GM18867 (cell line): ENCODE measurements around the gene CPXM2.

ENCODE experiments used
- ATAC-seq: cut with Tn5 transposase; IDR thresholded peaks from one replicate; pipeline ENCODE4 v1.9.1; 2021; ENCODE audit warnings: mild to moderate bottlenecking, moderate library complexity; ENCODE audit not compliant: unreplicated experiment

The CPXM2 gene

DNA sequence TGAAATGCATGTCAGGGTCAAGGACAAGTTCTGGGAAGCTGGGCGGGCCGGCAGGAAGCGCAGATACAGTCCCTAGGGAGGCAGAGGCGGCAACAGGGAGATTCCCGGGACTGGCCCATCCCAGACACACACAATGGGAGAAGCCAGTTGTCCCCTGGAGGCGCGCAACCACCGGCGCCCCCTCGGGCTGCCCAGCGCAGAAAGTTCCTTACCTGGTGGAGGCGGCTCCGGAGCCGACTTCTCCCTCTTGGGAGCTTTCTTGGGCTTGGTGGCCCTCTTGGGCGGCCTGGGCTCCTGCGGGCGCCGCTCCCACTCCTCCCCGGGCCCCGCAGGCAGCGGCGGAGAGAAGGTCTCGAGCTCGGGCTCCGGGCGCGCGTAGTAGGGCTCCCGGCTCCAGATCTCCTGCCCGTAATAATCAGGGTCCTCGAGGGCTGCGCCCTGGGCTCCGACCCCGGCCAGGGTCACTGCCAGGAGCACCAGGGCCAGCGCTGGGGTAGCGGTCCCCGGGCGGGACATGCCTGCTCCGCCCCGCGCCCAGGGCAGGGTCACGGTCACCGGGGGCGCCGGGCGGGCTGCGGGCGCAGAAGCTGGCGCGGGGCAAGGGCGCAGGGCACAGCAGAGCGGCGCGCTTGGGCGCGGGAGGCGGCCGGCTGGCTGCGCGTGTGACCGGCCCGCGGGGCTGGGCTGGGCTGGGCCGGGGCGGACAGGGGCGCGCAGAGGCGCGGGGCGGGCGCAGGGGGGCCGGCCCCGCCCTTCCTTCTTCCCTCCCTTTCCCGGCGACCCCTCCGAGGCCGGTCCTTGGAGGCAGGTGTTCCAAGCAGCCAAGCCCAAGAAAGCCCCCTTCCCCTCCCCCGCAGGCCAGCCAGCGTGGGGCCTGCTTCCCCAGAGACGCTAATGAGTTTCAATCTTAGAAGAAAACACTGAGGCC, at the start of gene CPXM2:
TSS of gene CPXM2 (minus strand) at position 664 of the 928 bp plus-strand sequence. CDS start at position 516, 148 bp downstream.
- no peak for ATAC-seq

DNA sequence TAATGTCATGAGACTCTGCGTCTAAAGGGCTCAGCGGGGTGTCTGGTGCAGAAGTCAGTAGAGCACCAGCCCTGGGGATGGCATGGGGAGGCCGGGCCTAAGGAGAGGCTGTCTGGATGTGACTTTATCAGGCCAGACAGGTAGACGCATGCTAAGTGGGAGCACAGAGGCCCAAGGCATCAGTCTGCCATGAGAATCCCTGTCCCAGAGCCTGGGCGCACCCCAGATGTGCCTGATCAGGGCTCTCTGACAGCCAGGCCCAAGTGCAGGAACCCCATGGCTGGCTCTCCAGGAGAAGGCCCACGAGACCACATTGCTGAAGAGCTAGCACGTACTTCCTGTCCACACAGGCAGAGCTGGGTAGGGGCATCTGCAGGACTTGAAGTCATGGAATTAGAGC, 48.0 kb upstream of the CPXM2 start:
- no peak for ATAC-seq

DNA sequence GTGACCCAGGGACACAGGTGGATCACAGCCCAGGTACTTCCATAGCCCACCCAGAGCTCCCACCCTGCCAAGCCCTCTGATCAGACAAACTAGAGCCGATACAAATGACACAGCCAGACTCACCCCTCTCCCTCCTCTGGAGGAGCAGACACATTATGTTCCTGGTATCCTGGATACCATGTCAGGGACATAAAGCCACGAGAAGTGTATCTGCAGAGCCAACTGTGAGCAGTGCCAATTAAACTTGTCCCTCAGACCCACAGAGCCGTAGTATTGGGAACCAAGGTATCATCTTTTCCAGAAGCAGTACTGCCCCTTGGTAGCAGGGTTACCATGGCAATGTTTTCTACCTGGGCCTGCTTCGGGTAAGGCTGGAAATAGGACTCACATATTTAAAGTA, 47.3 kb upstream of the CPXM2 start:
- no peak for ATAC-seq

DNA sequence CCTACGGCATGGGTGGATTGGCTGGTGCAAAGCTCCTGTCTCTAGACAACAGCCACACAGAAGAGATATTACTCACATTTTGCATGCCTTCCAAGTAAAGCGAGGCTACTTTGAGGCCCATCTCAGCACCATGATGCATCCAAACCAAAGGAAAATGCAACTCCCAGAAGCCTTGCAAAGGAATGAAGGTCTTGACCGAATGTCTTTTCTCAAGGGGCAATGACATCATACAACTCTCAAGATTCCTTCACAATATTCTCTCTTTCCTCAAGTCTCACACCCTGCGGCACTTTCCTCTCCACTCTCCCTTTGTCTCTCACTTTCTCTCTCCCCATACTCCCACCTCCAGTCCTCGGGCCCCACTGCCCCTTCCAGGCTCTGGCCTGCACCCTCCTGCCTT, 44.8 kb upstream of the CPXM2 start:
- ATAC-seq = no peak

DNA sequence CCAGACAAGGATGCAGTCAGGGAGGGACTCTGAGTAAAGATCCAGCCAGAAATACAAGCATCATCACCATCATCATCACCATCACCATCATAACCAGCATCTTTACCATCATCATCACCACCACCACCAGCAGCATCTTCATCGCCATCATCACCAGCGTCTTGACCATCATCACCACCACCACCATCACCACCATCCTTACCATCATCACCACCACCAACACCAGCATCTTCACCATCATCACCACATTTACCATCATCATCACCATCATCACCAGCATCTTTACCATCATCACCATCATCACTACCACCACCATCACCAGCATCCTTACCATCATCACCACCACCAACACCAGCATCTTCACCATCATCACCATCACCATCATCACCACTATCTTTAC, 44.1 kb upstream of the CPXM2 start:
- no peak for ATAC-seq

DNA sequence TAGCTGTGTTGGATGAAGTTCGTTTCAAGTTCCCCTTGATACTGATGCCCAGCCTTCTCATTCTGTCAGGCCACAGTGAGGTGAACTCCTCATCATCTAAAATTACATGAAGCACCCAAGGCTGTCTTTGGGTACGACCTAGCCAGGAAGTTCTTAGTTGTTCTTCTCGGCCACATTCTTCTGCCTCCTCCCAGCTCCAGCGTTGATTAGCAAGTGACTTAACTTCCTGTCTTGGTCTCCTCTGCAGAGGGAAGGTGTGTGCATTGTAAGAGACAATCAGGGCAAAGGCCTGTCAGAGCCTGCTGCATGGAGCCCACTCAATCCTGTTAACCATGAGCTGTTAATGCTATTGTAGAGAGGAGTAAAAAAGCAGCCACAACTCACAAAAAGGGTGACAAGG, 43.2 kb upstream of the CPXM2 start:
- ATAC-seq = no peak

DNA sequence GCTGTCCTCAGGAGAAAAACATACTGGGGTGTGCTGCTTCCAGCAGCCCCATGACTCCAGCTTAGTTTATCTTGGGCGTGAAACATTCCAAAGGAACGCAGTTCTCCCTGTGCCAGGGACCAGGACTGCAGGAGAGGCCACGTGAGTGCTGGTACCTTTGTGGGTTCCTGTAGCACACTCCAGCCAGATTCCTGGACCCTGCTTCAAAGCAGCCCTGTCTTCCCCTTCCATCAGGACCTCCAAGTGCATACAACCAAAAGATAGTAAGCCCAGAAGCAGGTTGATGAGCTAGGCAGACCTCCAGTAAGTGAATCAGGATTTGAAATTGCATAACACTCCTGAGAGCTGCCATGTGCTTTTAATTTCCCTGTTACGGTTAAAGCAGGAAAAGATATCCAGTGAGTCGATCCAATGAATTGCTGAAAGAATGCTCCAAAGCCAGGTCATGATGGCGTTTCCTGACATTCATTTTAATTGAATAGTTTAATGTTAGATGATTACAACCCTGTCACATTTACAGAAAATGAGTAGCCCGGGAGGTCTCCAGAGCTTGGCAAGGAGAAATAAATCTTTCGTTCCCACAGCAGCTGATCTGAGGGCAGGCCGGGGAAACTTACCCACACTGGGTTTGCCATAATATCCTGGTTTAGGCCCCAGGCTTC, 38.9 kb upstream of the CPXM2 start:
- ATAC-seq = no peak

DNA sequence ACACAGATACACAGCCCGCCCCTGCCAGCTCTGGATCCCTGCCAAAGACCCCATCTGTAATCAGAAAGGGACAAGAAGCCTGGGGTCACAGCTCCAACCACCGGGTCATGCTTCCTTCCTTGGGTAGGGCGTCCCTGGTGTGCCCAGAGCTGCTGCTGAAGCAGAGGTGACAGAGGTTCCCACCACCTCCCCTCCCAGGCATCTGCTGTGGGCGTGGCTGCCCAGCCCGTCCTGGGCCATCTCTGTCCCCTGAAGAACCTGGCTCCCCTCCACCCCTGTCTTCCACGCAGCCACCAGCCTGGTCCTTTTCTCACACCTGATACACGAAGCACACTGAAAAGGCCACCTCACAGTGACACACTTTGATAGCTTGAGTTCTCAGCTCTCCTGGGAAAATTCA, 38.2 kb upstream of the CPXM2 start:
- ATAC-seq = no peak

DNA sequence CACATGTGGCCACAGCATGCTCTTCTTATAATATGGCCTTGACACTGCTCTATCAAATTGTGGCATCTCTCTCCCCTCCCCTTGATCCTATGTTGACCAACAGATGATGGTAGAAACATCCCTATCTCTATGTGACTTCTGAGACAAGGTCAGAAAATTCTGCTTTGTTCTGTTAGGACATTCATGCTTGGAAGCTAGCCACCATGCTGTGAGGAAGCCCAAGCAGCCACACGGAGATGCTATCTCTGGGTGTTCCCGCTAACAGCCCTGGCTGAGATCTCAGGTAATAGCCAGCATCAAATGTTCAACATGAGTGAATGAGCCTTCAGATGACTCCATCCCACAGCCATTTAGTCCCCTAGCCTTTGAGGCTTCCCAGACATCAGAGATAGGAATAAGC, 36.8 kb upstream of the CPXM2 start:
- no peak for ATAC-seq

DNA sequence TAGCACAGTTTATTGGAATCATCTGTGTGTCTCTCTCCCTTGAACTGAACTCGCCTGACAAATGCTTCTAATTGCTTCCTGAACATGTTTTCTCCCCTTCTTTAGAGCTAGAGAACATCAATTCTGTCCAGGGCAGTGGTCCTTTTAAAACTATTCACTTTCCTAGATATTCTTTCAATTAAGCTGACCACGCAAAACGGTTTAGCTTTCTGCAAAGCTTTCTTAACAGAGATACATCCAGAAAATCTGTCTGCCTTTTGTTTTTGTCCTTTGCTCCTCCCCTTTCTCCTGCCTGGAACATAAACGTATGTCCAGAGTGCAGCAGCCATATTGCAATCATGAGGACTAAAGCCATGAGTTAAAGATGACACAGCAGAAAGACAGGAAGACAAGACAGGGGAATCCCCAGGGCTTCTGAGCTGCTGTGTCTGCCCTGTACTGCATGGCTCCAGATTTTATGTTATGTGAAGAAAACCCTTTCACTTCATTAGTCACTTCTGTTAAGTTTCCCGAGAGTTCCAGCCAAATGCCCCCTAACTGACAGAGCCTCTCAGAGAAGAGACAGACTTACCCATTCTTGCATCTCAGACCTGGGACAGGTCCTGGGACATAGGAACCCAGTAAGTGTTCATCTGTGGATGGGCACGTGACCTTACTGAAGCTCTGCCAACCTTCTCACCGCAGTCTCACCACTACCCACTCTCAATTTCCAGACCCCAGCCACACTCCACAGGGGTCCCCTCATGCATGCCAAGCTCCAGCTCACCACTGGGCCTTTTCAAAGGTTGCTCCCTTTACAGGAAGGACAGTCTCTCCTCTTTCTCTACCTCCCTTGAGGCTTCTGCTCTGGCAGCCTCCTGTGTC, 35.0 kb upstream of the CPXM2 start:
- ATAC-seq = no peak

DNA sequence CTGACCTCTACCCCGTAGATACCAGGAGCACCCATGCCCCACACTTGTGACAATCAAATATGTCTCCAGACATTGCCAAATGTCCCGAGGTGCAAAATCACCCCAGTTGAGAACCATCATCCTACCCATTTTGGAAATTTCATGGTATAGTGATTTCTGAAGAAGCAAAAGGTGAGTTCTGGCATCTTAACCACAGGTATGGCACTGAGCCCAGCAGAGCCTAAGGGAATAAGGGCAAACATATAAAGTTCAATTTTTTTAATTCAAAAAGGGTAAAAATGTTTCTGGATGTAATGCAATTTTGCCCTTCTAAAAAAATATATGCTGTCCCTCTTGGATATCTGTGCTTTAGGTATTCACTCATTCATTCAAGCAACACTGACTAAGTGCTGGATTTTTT, 30.5 kb upstream of the CPXM2 start:
- no peak for ATAC-seq

DNA sequence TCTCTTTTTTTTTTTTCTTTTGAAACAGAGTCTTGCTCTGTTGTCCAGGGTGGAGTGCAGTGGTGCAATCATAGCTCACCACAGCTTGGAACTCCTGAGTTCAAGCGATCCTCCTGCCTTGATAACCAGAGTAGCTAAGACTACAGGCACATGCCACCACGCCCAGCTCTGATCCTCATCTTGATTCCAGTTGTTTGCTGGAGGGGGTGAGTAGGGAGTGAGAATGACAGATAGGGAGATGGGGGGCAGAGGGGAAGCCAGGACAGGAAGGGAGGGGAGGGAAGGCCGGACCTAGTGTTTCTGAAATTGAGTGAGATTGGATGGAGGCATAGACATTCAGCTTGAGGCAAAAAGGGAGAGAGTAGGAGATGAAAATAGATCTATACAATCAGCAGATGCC, 25.2 kb upstream of the CPXM2 start:
- no peak for ATAC-seq

DNA sequence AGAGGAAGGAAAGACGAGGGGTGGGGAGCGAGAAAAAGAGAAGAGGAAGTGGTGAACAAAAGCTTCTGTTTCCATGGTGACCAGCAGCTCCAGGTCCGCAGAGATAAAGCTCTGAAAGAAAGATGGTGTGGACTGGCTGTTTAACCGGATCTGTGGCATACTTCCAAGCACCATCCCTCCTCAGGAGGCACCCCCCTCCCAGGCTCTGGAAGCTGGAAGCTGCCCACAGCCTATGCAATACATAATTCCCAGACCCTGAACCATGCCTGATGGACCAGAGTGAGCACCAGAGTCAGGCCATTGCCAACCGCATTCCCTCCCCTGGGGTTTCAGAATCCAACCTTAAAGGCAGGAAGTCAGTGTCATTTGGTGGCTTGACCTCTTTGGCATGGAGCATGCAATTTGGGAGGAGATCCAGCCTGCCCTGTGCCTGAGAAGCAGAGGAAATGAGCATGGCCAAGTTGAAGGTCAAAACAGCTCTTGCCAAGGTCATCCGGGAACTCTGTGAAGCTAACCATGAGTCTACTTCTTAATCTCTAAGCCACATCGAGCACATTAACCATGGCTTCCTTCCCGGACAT, 22.2 kb upstream of the CPXM2 start:
- no peak for ATAC-seq

DNA sequence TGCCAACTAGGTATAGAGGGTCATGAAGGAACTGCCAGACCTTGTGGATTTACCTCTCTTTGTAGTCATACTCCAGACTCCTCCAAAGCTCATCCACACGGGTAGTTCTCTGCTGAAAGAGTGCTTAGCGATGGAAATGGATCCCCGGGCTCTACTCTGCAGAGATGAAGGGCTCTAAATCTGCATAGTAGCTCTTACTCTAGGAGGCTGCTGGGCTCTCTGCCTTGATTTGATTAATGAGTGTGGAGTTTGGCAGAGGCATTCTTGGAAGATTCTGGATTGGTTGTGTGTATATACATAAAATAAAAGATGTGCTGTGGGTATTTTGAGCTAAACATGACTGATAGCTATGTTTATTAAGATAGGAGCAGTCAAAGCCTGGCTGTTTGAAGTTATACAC, 21.3 kb upstream of the CPXM2 start:
- no peak for ATAC-seq

DNA sequence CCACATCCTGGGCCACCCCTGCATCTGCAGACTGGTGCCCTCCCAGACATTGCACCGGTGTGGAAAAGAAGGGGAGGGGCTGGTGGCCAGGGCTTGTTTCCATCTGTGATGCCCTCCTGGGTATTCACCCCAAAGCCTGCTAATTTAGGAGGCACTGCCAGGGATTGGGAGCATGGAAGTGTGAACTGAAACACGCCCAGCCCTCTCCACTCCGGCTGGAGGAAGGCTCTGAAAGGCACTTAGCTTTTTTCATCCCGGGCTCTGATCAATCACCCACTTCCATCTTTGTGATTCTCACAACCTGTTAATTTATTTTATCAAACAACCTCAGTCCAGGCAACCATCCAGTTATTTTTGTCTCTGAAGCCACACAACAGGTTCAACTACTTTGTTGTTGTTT, 20.9 kb upstream of the CPXM2 start:
- no peak for ATAC-seq

DNA sequence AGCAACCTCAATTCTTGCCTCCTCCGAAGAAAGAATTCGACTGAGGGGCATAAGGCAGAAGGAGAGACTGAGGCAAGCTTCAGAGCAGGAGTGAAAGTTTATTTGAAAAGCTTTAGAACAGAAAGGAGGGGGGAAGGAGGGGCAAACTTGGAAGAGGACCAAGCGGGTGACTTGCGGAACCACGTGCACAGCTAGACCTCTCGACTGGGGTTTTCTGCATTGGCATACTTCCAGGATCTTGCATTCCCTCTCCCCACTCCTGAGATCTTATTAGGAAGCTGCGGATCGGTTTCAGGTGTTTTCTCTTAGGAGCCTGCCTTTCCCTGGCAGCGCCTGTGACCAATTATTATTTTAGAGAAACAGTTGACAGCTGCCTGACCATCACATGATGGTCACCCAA, 20.3 kb upstream of the CPXM2 start:
- no peak for ATAC-seq

DNA sequence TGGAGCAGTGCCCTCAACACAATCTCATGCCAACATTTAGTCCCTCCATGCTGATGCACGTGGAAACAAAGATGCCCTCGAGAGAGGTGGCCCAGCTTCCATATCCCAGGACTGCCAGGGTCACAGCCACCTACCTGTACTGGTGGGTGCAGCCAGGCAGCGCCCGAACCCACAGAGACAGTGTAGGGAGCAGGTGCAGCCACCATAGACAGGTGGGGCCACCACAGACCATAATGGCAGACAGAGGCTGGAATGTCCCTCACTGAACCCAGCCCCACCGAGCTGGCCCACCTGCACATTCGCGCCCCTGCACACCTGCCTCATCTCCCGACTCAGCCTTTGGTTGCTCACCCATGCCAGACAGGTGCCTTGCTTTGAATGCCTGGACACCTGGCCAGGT, 18.3 kb upstream of the CPXM2 start:
- ATAC-seq = no peak

DNA sequence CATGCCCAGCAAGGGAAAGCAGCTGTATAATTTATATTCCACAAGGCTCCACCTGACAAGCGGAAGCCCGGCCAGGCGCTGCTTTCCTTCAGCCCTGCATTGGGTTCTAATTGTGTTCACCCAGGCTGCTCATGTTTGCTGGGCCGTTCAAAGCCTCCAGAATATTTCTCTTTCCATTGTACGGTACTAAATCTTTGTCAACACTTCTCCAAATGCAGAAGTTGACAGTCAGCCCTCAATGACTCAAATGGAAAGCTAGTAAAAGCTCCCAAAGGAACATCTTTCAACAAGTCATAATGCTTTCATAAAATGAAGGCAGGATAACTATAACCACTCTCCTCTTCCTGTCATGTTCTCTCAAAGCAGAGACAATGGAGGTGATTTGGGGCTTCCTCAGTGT, 17.8 kb upstream of the CPXM2 start:
- no peak for ATAC-seq

DNA sequence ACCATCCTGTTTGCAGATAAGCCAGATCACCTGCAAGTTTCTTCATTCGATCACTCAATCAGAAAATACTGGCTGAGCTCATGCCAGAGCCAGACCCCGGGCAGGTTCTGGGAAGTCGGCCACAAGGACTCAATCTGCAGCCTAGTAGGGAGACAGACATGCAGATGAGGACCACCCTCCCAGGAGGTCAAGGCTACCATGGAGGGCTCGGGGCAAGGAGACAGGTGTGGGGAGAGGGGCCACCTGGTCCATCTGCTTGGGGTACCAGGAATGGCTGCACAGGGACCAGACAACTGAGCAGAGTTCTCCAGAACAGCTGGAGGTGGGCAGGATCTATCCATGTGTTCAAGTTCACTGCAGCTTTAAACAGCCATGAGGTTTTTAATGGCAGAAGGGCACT, 16.8 kb upstream of the CPXM2 start:
- ATAC-seq = no peak

DNA sequence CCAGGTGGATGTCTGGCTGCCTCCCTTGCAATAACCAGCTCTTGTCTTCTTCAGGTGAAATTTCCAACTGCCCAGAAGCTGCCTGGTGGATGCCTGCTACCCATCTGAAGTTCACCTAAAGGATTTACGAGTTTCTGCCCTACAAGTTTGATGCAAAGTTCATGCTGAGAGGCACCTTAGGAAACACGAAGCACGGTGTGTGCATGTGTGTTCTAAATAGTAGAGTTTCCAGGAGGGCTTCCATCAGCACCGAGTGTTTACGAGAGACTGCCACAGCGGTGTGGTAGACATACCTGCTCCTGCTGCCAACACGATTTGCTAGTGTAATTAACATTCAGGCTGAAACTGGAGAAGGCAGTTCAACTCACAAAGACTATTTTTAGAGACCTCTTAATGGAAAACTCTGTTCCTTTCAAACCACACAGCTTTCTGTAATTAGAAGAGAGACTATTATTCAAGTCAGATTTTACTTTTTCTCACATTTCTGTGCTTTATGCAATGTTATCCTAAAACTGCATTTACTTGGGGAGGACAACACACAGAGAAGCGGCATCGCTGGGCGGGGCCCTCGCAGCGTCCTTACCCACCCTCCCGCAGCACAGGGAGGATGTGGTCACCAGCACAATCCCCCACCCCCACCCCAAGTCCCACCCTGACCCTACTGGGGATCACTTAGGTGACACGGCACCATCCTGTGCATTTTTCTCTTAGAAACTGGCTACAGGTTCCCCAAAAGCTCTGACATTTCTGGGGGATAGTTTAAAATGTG, 15.5 kb upstream of the CPXM2 start:
- ATAC-seq = no peak
